GM12865 (cell line): ENCODE measurements around the gene NPTX2.

Experiments
- DNase-seq: peaks from one replicate; pipeline ENCODE4 v3.0.0; 2010; ENCODE audit warnings: low read depth
- H3K4me3 ChIP-seq: 2 replicates; pipeline ENCODE4 v1.5.1; 2011; ENCODE audit warnings: mild to moderate bottlenecking, low read depth, low read length, control low read depth
- CTCF ChIP-seq: IDR thresholded peaks from 2 replicates; pipeline ENCODE4 v1.5.1; 2011; ENCODE audit warnings: low read length, control low read depth, low read depth, inconsistent platforms; ENCODE audit not compliant: insufficient read depth; ENCODE audit errors: missing control alignments

Gene NPTX2

GRCh38 chr7:98627413-98627790 lies 10.3 kb downstream of the NPTX2 start:
- no peak overlapping the region for H3K4me3 ChIP-seq
- TF ChIP-seq CTCF = no peak
- DNase-seq = no peak

GRCh38 chr7:98628418-98628817 lies 11.3 kb downstream of the NPTX2 start:
- no peak for DNase-seq

GRCh38 chr7:98629001-98629431 lies 11.9 kb downstream of the NPTX2 start:
- no peak for DNase-seq
- H3K4me3 ChIP-seq = no peak overlapping the region
- TF ChIP-seq CTCF = no peak

More at GRCh38 chr7:98628418-98628817, 11.3 kb downstream of the NPTX2 start:
- H3K4me3 ChIP-seq = no peak overlapping the region
- TF ChIP-seq CTCF = no peak

- no peak for TF ChIP-seq CTCF
- H3K4me3 ChIP-seq = no peak overlapping the region
- no peak for DNase-seq
Observed at GRCh38 chr7:98630149-98630548, 13.1 kb downstream of the NPTX2 start.

- no peak overlapping the region for H3K4me3 ChIP-seq
- no peak for TF ChIP-seq CTCF
- DNase-seq = no peak
Observed at GRCh38 chr7:98630770-98631169, 13.7 kb downstream of the NPTX2 start.

- H3K4me3 ChIP-seq = no peak overlapping the region
- no peak for DNase-seq
- TF ChIP-seq CTCF = no peak
Observed at GRCh38 chr7:98638853-98639252, 21.8 kb downstream of the NPTX2 start.

GRCh38 chr7:98640375-98640774 lies 23.3 kb downstream of the NPTX2 start:
- no peak for TF ChIP-seq CTCF
- peak; percentile 26 for DNase-seq
- H3K4me3 ChIP-seq = no peak overlapping the region
